Measurements from ENCODE around the gene FAM3C. TPM values are rescaled to one million over a fixed set of nuclear protein-coding genes. Genes with fewer than 3 reads are reported as not detected.
"Not testable (repeated sequence)": the region's sequence is repeated elsewhere in the genome, so short reads cannot be mapped to it uniquely, and the experiment has no call there.

The FAM3C gene
- total RNA-seq, 2 experiments from 2014 or later: 7.9 to 10.5 TPM

DNA sequence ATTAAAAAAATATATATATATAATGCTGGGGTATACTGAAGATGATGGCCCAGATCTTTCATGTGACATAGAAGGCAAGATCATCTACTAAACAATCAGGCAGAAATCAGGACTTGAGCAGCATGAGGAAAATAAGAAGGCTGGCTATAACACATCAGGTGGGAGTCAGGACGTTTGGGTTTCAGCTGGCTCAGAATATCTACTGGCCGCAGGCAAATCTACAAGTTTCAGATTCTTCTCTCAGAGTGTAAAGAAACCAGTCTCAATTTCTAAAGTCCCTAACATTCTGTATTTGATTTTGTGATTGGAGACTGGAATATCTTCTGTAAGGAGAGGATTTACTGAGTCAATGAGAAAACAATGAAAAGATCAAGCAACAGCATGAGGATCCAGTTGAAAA, 37.7 kb upstream of the FAM3C start:
- H3K27ac Mint-ChIP-seq: no peak overlapping the region
- Histone ChIP-seq H3K27me3 (ENCODE audit: control insufficient read depth in 1 of 2, insufficient read depth in 2 of 2, low read length in 2 of 2) (no peaks in the 10 kb centered on the region), H3K27ac (ENCODE audit: low read depth in 1 of 2, low read length in 2 of 2) (no peak overlapping the region), H3K9me3 (ENCODE audit: control insufficient read depth in 1 of 2, insufficient read depth in 1 of 2, low read length in 2 of 2) (peaks cover 0 to 3% of the 10 kb centered on the region in 2 experiments), H3K4me1 (ENCODE audit: insufficient read depth, low read length) (peaks cover 12% of the 10 kb centered on the region), H3K36me3 (ENCODE audit: insufficient read depth, low read length) (no peaks in the 10 kb centered on the region), H3K4me3 (ENCODE audit: low read length) (no peak overlapping the region)
- no peak overlapping the region for H3K4me3 Mint-ChIP-seq
- no peaks in the 10 kb centered on the region for H3K9me3 Mint-ChIP-seq
- CTCF ChIA-PET: no interaction called here
- peaks cover 12% of the 10 kb centered on the region for H3K4me1 Mint-ChIP-seq (ENCODE audit: low read depth)
- POLR2A ChIA-PET: no interaction called here
- intact Hi-C loops (cut with DNase I, micrococcal nuclease): loop anchor here in 1 of 2 experiments (5.0 kb wide), 1 partner anchor 114 kb away; no protein-coding TSS in a partner anchor
- ATAC-seq (ENCODE audit: poor library complexity) (no peak), DNase-seq (no peak)
- TF ChIP-seq, protein P1, sequence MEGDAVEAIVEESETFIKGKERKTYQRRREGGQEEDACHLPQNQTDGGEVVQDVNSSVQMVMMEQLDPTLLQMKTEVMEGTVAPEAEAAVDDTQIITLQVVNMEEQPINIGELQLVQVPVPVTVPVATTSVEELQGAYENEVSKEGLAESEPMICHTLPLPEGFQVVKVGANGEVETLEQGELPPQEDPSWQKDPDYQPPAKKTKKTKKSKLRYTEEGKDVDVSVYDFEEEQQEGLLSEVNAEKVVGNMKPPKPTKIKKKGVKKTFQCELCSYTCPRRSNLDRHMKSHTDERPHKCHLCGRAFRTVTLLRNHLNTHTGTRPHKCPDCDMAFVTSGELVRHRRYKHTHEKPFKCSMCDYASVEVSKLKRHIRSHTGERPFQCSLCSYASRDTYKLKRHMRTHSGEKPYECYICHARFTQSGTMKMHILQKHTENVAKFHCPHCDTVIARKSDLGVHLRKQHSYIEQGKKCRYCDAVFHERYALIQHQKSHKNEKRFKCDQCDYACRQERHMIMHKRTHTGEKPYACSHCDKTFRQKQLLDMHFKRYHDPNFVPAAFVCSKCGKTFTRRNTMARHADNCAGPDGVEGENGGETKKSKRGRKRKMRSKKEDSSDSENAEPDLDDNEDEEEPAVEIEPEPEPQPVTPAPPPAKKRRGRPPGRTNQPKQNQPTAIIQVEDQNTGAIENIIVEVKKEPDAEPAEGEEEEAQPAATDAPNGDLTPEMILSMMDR (IDR thresholded peaks at IDR 0.05): no peak
- no peaks in the 10 kb centered on the region for H3K36me3 Mint-ChIP-seq (ENCODE audit: low read depth)
- H3K27me3 Mint-ChIP-seq: no peaks in the 10 kb centered on the region

DNA sequence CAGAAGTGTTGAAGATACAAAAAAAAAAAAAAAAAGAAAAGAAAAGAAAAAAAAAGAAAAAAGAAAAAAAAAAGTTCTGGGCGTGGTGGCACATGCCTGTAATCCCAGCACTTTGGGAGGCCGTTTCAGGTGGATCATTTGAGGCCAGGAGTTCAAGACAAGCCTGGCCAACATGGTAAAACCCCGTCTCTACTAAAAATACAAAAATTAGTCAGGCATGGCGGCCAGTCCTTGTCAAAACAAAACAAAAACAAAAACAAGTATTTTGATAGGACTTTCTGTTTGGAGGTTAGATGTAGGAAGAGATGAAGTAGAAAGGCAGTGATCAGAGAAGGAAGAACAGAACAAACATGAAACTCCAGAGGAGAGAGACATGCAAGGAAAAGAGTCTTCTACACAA, 36.4 kb upstream of the FAM3C start:
- not testable (repeated sequence) for H3K9me3 ChIP-seq (ENCODE audit: control insufficient read depth in 1 of 2, insufficient read depth in 1 of 2, low read length in 2 of 2)

DNA sequence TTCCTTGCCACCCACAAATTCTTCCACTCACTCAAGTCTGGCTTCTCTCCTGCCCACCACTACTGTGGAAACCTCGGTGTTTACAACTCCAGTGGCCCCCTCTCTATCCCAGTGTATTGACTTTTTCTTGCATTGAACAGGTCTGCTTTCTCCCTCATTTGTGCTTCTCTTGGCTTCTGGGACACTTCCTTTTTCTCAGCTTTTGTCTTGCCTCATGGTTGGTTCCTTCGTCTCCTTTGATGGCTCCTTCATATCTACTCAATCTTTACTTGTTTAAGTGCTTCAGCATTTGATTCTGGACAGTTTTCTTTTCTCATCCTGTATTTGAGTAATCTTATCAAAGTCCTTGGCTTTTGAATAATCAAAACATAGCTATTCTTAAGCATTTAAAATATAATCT, 35.9 kb upstream of the FAM3C start:
- ChIA-PET CTCF (no interaction called here), POLR2A (no interaction called here)
- TF ChIP-seq, protein P1 (IDR thresholded peaks at IDR 0.05): no peak

More for the DNA sequence above, 36.4 kb upstream of the FAM3C start:
- H3K27me3 ChIP-seq (ENCODE audit: control insufficient read depth in 1 of 2, insufficient read depth in 2 of 2, low read length in 2 of 2); H3K4me1 ChIP-seq (ENCODE audit: insufficient read depth, low read length); H3K27ac ChIP-seq (ENCODE audit: low read depth in 1 of 2, low read length in 2 of 2); H3K4me1 Mint-ChIP-seq (ENCODE audit: low read depth); H3K4me3 ChIP-seq (ENCODE audit: low read length); ATAC-seq (ENCODE audit: poor library complexity); H3K27ac Mint-ChIP-seq; CTCF ChIA-PET; H3K4me3 Mint-ChIP-seq; DNase-seq; H3K27me3 Mint-ChIP-seq; H3K36me3 ChIP-seq (ENCODE audit: insufficient read depth, low read length); H3K9me3 Mint-ChIP-seq; POLR2A ChIA-PET; H3K36me3 Mint-ChIP-seq (ENCODE audit: low read depth): not testable (repeated sequence)
- intact Hi-C loops (cut with DNase I, micrococcal nuclease): loop anchor here in 1 of 2 experiments (5.0 kb wide), 1 partner anchor 115 kb away; no protein-coding TSS in a partner anchor

DNA sequence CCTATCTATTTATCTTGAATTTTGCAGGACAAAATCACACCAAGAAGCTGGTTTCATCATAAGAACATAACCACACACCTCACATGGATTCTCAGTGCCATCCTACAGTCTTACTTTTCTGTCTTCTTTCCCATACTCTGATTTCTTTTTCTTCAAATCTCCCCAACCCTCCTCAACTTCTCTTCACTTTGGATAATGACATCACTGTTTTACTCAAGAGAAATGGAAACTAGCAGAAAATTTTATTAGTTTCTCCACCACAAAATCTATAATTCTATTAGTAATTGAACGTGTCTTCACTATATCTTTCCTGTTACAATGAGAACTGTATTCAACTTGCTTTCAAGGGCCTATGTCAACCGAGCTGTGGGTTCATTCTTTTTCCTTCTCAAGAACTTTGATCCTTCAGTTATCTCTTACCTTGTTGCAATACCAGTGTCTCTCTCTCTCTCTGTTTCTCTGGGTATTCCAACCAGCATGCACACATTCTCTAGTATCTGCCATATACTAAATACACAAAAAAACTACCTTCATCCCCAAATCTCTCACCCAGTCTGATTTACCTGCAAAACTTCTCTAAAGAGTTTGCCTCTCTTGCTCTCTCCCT, 35.4 kb upstream of the FAM3C start:
- Mint-ChIP-seq H3K9me3 (no peaks in the 10 kb centered on the region), H3K27ac (no peak overlapping the region), H3K36me3 (ENCODE audit: low read depth) (no peaks in the 10 kb centered on the region), H3K4me3 (no peak overlapping the region), H3K4me1 (ENCODE audit: low read depth) (no peaks in the 10 kb centered on the region), H3K27me3 (no peaks in the 10 kb centered on the region)
- H3K9me3 ChIP-seq (ENCODE audit: control insufficient read depth in 1 of 2, insufficient read depth in 1 of 2, low read length in 2 of 2): peaks cover 0 to 3% of the 10 kb centered on the region in 2 experiments
- no peak overlapping the region for H3K27ac ChIP-seq (ENCODE audit: low read depth in 1 of 2, low read length in 2 of 2)
- intact Hi-C loops (cut with DNase I, micrococcal nuclease): loop anchor here in 1 of 2 experiments (5.0 kb wide), 1 partner anchor 116 kb away; no protein-coding TSS in a partner anchor
- POLR2A ChIA-PET: no interaction called here
- CTCF ChIA-PET: no interaction called here
- no peak overlapping the region for H3K4me3 ChIP-seq (ENCODE audit: low read length)
- DNase-seq (no peak), ATAC-seq (ENCODE audit: poor library complexity) (no peak)
- no peaks in the 10 kb centered on the region for H3K4me1 ChIP-seq (ENCODE audit: insufficient read depth, low read length)
- H3K27me3 ChIP-seq (ENCODE audit: control insufficient read depth in 1 of 2, insufficient read depth in 2 of 2, low read length in 2 of 2): no peaks in the 10 kb centered on the region
- H3K36me3 ChIP-seq (ENCODE audit: insufficient read depth, low read length): no peaks in the 10 kb centered on the region
- TF ChIP-seq, protein P1 (IDR thresholded peaks at IDR 0.05): no peak

More for the DNA sequence above, 35.9 kb upstream of the FAM3C start:
- Mint-ChIP-seq H3K27ac (no peak overlapping the region), H3K27me3 (no peaks in the 10 kb centered on the region), H3K9me3 (no peaks in the 10 kb centered on the region), H3K4me1 (ENCODE audit: low read depth) (no peaks in the 10 kb centered on the region), H3K4me3 (no peak overlapping the region), H3K36me3 (ENCODE audit: low read depth) (no peaks in the 10 kb centered on the region)
- ATAC-seq (ENCODE audit: poor library complexity) (no peak), DNase-seq (no peak)
- Histone ChIP-seq H3K36me3 (ENCODE audit: insufficient read depth, low read length) (no peaks in the 10 kb centered on the region), H3K27ac (ENCODE audit: low read depth in 1 of 2, low read length in 2 of 2) (no peak overlapping the region), H3K4me3 (ENCODE audit: low read length) (no peak overlapping the region), H3K9me3 (ENCODE audit: control insufficient read depth in 1 of 2, insufficient read depth in 1 of 2, low read length in 2 of 2) (peaks cover 0 to 3% of the 10 kb centered on the region in 2 experiments), H3K4me1 (ENCODE audit: insufficient read depth, low read length) (no peaks in the 10 kb centered on the region), H3K27me3 (ENCODE audit: control insufficient read depth in 1 of 2, insufficient read depth in 2 of 2, low read length in 2 of 2) (no peaks in the 10 kb centered on the region)
- intact Hi-C loops (cut with DNase I, micrococcal nuclease): loop anchor here in 1 of 2 experiments (5.0 kb wide), 1 partner anchor 115 kb away; no protein-coding TSS in a partner anchor

Measured in CD4-positive, alpha-beta T cell (primary cell).